ENCODE measurements around the gene CHPF2.

DNA sequence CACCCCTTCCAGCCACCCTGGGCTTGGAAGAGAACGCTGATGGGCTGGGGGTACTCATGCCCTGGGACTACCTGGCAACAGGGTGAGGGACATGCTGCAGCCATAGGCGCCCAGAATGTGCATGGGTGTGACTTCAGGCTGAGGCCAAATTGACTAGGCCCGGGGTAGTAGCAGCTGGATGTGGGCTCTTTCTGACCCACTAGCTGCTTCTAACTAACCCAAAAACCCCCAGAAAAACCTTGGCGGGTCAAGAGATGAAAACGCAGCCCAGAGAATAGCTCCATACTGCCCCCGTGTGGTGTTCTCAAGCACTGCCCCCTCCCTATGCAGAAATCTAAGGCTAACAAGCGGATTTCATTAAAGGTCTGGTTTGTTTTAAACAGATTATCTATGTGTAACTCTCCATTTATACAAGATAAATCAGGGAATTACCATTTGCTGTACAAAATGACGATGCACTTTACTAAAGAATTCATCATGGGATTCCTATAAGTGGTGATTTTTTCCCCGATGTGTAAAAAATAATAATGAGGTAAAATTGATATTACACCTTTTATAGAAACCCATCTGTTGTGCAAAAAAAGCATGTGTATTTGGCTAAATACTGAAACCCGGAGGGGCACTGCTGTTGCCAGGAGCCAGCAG is 12.0 kb downstream of the CHPF2 start:
- TF ChIP-seq, protein P1, sequence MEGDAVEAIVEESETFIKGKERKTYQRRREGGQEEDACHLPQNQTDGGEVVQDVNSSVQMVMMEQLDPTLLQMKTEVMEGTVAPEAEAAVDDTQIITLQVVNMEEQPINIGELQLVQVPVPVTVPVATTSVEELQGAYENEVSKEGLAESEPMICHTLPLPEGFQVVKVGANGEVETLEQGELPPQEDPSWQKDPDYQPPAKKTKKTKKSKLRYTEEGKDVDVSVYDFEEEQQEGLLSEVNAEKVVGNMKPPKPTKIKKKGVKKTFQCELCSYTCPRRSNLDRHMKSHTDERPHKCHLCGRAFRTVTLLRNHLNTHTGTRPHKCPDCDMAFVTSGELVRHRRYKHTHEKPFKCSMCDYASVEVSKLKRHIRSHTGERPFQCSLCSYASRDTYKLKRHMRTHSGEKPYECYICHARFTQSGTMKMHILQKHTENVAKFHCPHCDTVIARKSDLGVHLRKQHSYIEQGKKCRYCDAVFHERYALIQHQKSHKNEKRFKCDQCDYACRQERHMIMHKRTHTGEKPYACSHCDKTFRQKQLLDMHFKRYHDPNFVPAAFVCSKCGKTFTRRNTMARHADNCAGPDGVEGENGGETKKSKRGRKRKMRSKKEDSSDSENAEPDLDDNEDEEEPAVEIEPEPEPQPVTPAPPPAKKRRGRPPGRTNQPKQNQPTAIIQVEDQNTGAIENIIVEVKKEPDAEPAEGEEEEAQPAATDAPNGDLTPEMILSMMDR (IDR thresholded peaks at IDR 0.05) = peak; percentile 44 to 84
- TF ChIP-seq POLR2A (IDR thresholded peaks at IDR 0.05) (no peak), POLR2AphosphoS5 (IDR thresholded peaks at IDR 0.05) (no peak), EP300 (IDR thresholded peaks at IDR 0.05) (no peak)
